Neural progenitor cell (in vitro differentiated cells): ENCODE data around the gene CPT1B. TPM values are rescaled to one million over a fixed set of nuclear protein-coding genes. Genes with fewer than 3 reads are reported as not detected.
A peak's percentile ranks its signal among the peaks of the same experiment; 100 is the strongest.

Experiments
- DNase-seq: peaks from one replicate; pipeline ENCODE4 v3.0.0-alpha.2; 2016; ENCODE audit warnings: low spot score
- H2AFZ ChIP-seq: fragments of 200-600 bp; sonication (generic); replicated peaks from 2 replicates; pipeline ENCODE4 v1.6.1; 2016; ENCODE audit warnings: antibody characterized with exemption
- H3F3A ChIP-seq: fragments of 200-600 bp; sonication (generic); 2 replicates; pipeline ENCODE4 v1.6.1; 2016; ENCODE audit warnings: antibody characterized with exemption, low read depth
- H3K27ac ChIP-seq: fragments of 200-600 bp; sonication (generic); 2 replicates; pipeline ENCODE4 v1.5.1; 2016; ENCODE audit warnings: mild to moderate bottlenecking
- H3K27me3 ChIP-seq: fragments of 200-600 bp; sonication (generic); 2 replicates; pipeline ENCODE4 v1.6.1; 2016; ENCODE audit warnings: mild to moderate bottlenecking, moderate library complexity
- H3K36me3 ChIP-seq: fragments of 200-600 bp; sonication (generic); 2 replicates; pipeline ENCODE4 v1.5.1; 2016
- H3K4me1 ChIP-seq: fragments of 200-600 bp; sonication (generic); 2 replicates; pipeline ENCODE4 v1.6.1; 2016; ENCODE audit warnings: mixed run types
- H3K4me2 ChIP-seq: fragments of 200-600 bp; sonication (generic); 2 replicates; pipeline ENCODE4 v1.6.1; 2016
- H3K4me3 ChIP-seq: fragments of 200-600 bp; sonication (generic); 2 replicates; pipeline ENCODE4 v1.5.1; 2016
- H3K79me2 ChIP-seq: fragments of 200-600 bp; sonication (generic); 2 replicates; pipeline ENCODE4 v1.6.1; 2016; ENCODE audit warnings: low read depth
- H3K9ac ChIP-seq: fragments of 200-600 bp; sonication (generic); 2 replicates; pipeline ENCODE4 v1.6.1; 2016
- H3K9me3 ChIP-seq: fragments of 200-600 bp; sonication (generic); 2 replicates; pipeline ENCODE4 v1.5.1; 2016; ENCODE audit warnings: low read depth
- H4K20me1 ChIP-seq: fragments of 200-600 bp; sonication (generic); 2 replicates; pipeline ENCODE4 v1.6.1; 2016; ENCODE audit warnings: low read depth
- H3K27ac Mint-ChIP-seq: 3 replicates; pipeline ENCODE4 v1.8.0; 2021; ENCODE audit warnings: mixed read lengths
- H3K27me3 Mint-ChIP-seq: 2 replicates; pipeline ENCODE4 v1.8.0; 2022; ENCODE audit warnings: low read depth, mild to moderate bottlenecking, inconsistent platforms, moderate library complexity, mixed read lengths; ENCODE audit not compliant: insufficient read depth
- H3K36me3 Mint-ChIP-seq: 3 replicates; pipeline ENCODE4 v1.8.0; 2021; ENCODE audit warnings: mixed read lengths
- H3K4me1 Mint-ChIP-seq: 3 replicates; pipeline ENCODE4 v1.8.0; 2021; ENCODE audit warnings: mixed read lengths
- H3K4me3 Mint-ChIP-seq: 3 replicates; pipeline ENCODE4 v1.8.0; 2021; ENCODE audit warnings: mild to moderate bottlenecking, moderate library complexity, mixed read lengths
- H3K9me3 Mint-ChIP-seq: 3 replicates; pipeline ENCODE4 v1.8.0; 2020; ENCODE audit warnings: mixed read lengths
- CTCF ChIP-seq: fragments of 200-600 bp; sonication (generic); IDR thresholded peaks from 2 replicates; pipeline ENCODE4 v1.5.1; 2017; ENCODE audit warnings: antibody characterized with exemption, mild to moderate bottlenecking
- EZH2 ChIP-seq: fragments of 200-600 bp; sonication (generic); IDR thresholded peaks from 2 replicates; pipeline ENCODE4 v1.6.1; 2017; ENCODE audit warnings: antibody characterized with exemption, mild to moderate bottlenecking, moderate library complexity
- EZH2phosphoT487 ChIP-seq: fragments of 200-600 bp; sonication (generic); IDR thresholded peaks from 2 replicates; pipeline ENCODE4 v1.6.1; 2017; ENCODE audit warnings: antibody characterized with exemption
- total RNA-seq: library from RNA; depleted of rRNA; stranded (reverse); fragments of >200 nt; gene quantifications from 2 replicates; pipeline ENCODE4 v1.2.3, GENCODE V29; 2015; ENCODE audit warnings: low replicate concordance

The CPT1B gene
- total RNA-seq, 1 donor from 2014 or later = 33.9 TPM

GRCh38 chr22:50526834-50527801 lies 51.1 kb downstream of the CPT1B start:
- Histone ChIP-seq H3K4me1 (peaks cover 21% of the 10 kb centered on the region), H3K27me3 (peaks cover 60% of the 10 kb centered on the region), H3K36me3 (no peaks in the 10 kb centered on the region), H2AFZ (no peak overlapping the region), H3K9me3 (no peaks in the 10 kb centered on the region), H3K4me3 (peak overlapping the region; percentile 92), H4K20me1 (peaks cover 66% of the 10 kb centered on the region), H3K4me2 (peak overlapping the region; percentile 99), H3K9ac (no peak overlapping the region), H3K79me2 (peaks cover 9% of the 10 kb centered on the region), H3K27ac (no peak overlapping the region), H3F3A (peaks cover 58% of the 10 kb centered on the region)
- H3K4me3 Mint-ChIP-seq = peak overlapping the region; percentile 80
- TF ChIP-seq EZH2 = no peak
- no peak for TF ChIP-seq CTCF
- TF ChIP-seq EZH2phosphoT487 = no peak
- no peak overlapping the region for H3K27ac Mint-ChIP-seq
- H3K36me3 Mint-ChIP-seq = peaks cover 5% of the 10 kb centered on the region
- peaks cover 45% of the 10 kb centered on the region for H3K27me3 Mint-ChIP-seq
- H3K4me1 Mint-ChIP-seq = peaks cover 12% of the 10 kb centered on the region
- DNase-seq = peak; percentile 24
- no peaks in the 10 kb centered on the region for H3K9me3 Mint-ChIP-seq

GRCh38 chr22:50526108-50526833 lies 52.0 kb downstream of the CPT1B start:
- no peak for TF ChIP-seq EZH2phosphoT487
- peak; percentile 54 for TF ChIP-seq CTCF
- peaks cover 5% of the 10 kb centered on the region for H3K36me3 Mint-ChIP-seq
- Histone ChIP-seq H3K9ac (no peak overlapping the region), H3K27ac (peak overlapping the region; percentile 78), H3K9me3 (no peaks in the 10 kb centered on the region), H3F3A (peaks cover 54% of the 10 kb centered on the region), H2AFZ (peak overlapping the region; percentile 93), H3K79me2 (peaks cover 9% of the 10 kb centered on the region), H3K27me3 (peaks cover 51% of the 10 kb centered on the region), H3K36me3 (no peaks in the 10 kb centered on the region), H3K4me3 (peak overlapping the region; percentile 92), H3K4me1 (peaks cover 18% of the 10 kb centered on the region), H4K20me1 (peaks cover 66% of the 10 kb centered on the region), H3K4me2 (peak overlapping the region; percentile 99)
- DNase-seq = peak; percentile 87
- peak overlapping the region; percentile 80 for H3K4me3 Mint-ChIP-seq
- no peak overlapping the region for H3K27ac Mint-ChIP-seq
- H3K27me3 Mint-ChIP-seq = peaks cover 43% of the 10 kb centered on the region
- H3K4me1 Mint-ChIP-seq = peaks cover 12% of the 10 kb centered on the region
- no peaks in the 10 kb centered on the region for H3K9me3 Mint-ChIP-seq

GRCh38 chr22:50525858-50526107 lies 52.4 kb downstream of the CPT1B start:
- Histone ChIP-seq H4K20me1 (peaks cover 61% of the 10 kb centered on the region), H3K9me3 (no peaks in the 10 kb centered on the region), H3K27ac (peak overlapping the region; percentile 78), H3K4me1 (peaks cover 13% of the 10 kb centered on the region), H3K36me3 (no peaks in the 10 kb centered on the region), H3K4me3 (peak overlapping the region; percentile 92), H3K9ac (no peak overlapping the region), H2AFZ (peak overlapping the region; percentile 93), H3K27me3 (peaks cover 46% of the 10 kb centered on the region), H3F3A (peaks cover 50% of the 10 kb centered on the region), H3K79me2 (peaks cover 9% of the 10 kb centered on the region), H3K4me2 (peak overlapping the region; percentile 99)
- Mint-ChIP-seq H3K4me3 (peak overlapping the region; percentile 82), H3K27ac (no peak overlapping the region), H3K4me1 (peaks cover 12% of the 10 kb centered on the region), H3K9me3 (no peaks in the 10 kb centered on the region), H3K27me3 (peaks cover 38% of the 10 kb centered on the region), H3K36me3 (peaks cover 5% of the 10 kb centered on the region)
- no peak for DNase-seq
- no peak for TF ChIP-seq CTCF
- TF ChIP-seq EZH2 = no peak
- TF ChIP-seq EZH2phosphoT487 = no peak
